Effector memory CD4-positive, alpha-beta T cell (primary cell): Measurements from ENCODE around the gene SRPK3.
"Not testable (repeated sequence)": the region's sequence is repeated elsewhere in the genome, so short reads cannot be mapped to it uniquely, and the experiment has no call there.

Experiments used
- DNase-seq, 3 donors: peaks; one replicate each; pipeline ENCODE4 v3.0.0-alpha.2; 2020
- H3K27ac ChIP-seq: 2 replicates; pipeline ENCODE4 v1.7.0; 2013; ENCODE audit warnings: mild to moderate bottlenecking, low read length, moderate library complexity; ENCODE audit not compliant: insufficient read depth, poor library complexity, severe bottlenecking
- H3K27me3 ChIP-seq: replicated peaks from 2 replicates; pipeline ENCODE4 v1.7.0; 2013; ENCODE audit warnings: mild to moderate bottlenecking, low read length; ENCODE audit not compliant: insufficient read depth, control insufficient read depth, poor library complexity, severe bottlenecking
- H3K36me3 ChIP-seq: 2 replicates; pipeline ENCODE4 v1.7.0; 2013; ENCODE audit warnings: mild to moderate bottlenecking, low read length, moderate library complexity; ENCODE audit not compliant: control insufficient read depth, insufficient read depth
- H3K4me1 ChIP-seq: 2 replicates; pipeline ENCODE4 v1.7.0; 2013; ENCODE audit warnings: low read length, mild to moderate bottlenecking; ENCODE audit not compliant: control insufficient read depth, insufficient read depth, poor library complexity, severe bottlenecking
- H3K4me3 ChIP-seq: 2 replicates; pipeline ENCODE4 v1.7.0; 2013; ENCODE audit warnings: low read length, low read depth, mild to moderate bottlenecking; ENCODE audit not compliant: insufficient read depth, poor library complexity, severe bottlenecking
- H3K9me3 ChIP-seq: 2 replicates; pipeline ENCODE4 v1.7.0; 2013; ENCODE audit warnings: mild to moderate bottlenecking, low read length, moderate library complexity; ENCODE audit not compliant: control insufficient read depth

The SRPK3 gene

GRCh38 chrX:153738056-153738605 lies 42.7 kb upstream of the SRPK3 start:
- DNase-seq, result no peak
- no peaks in the 10 kb centered on the region for H3K9me3 ChIP-seq
- no peaks in the 10 kb centered on the region for H3K36me3 ChIP-seq
- no peak overlapping the region for H3K27ac ChIP-seq
- H3K4me1 ChIP-seq, result peaks cover 15% of the 10 kb centered on the region
- H3K4me3 ChIP-seq, result no peak overlapping the region
- no peaks in the 10 kb centered on the region for H3K27me3 ChIP-seq

- no peak for DNase-seq
- peaks cover 15% of the 10 kb centered on the region for H3K4me1 ChIP-seq
- H3K36me3 ChIP-seq, result no peaks in the 10 kb centered on the region
- H3K4me3 ChIP-seq, result peak overlapping the region; percentile 22
- H3K27me3 ChIP-seq, result no peaks in the 10 kb centered on the region
- no peaks in the 10 kb centered on the region for H3K9me3 ChIP-seq
- no peak overlapping the region for H3K27ac ChIP-seq
Measured at GRCh38 chrX:153739754-153740486, 40.9 kb upstream of the SRPK3 start.

- H3K4me3 ChIP-seq, result no peak overlapping the region
- DNase-seq, result no peak
- H3K9me3 ChIP-seq, result no peaks in the 10 kb centered on the region
- H3K4me1 ChIP-seq, result peaks cover 15% of the 10 kb centered on the region
- no peaks in the 10 kb centered on the region for H3K36me3 ChIP-seq
- no peak overlapping the region for H3K27ac ChIP-seq
- no peaks in the 10 kb centered on the region for H3K27me3 ChIP-seq
Measured at GRCh38 chrX:153740631-153741222, 40.1 kb upstream of the SRPK3 start.

GRCh38 chrX:153741446-153741845 lies 39.4 kb upstream of the SRPK3 start:
- Histone ChIP-seq H3K4me1 (peaks cover 15% of the 10 kb centered on the region), H3K27me3 (no peaks in the 10 kb centered on the region), H3K9me3 (no peaks in the 10 kb centered on the region), H3K4me3 (no peak overlapping the region), H3K27ac (no peak overlapping the region), H3K36me3 (no peaks in the 10 kb centered on the region)
- no peak for DNase-seq

- not testable (repeated sequence) for DNase-seq, H3K4me3 ChIP-seq, H3K36me3 ChIP-seq, H3K9me3 ChIP-seq, H3K27ac ChIP-seq, H3K27me3 ChIP-seq
- peaks cover 15% of the 10 kb centered on the region for H3K4me1 ChIP-seq
Measured at GRCh38 chrX:153742111-153742510, 38.7 kb upstream of the SRPK3 start.

- not testable (repeated sequence) for H3K9me3 ChIP-seq, DNase-seq, H3K36me3 ChIP-seq, H3K27me3 ChIP-seq, H3K27ac ChIP-seq, H3K4me3 ChIP-seq
- peaks cover 15% of the 10 kb centered on the region for H3K4me1 ChIP-seq
Measured at GRCh38 chrX:153742796-153743467, 37.9 kb upstream of the SRPK3 start.

- peaks cover 15% of the 10 kb centered on the region for H3K4me1 ChIP-seq
- H3K9me3 ChIP-seq, H3K27ac ChIP-seq, DNase-seq, H3K36me3 ChIP-seq, H3K4me3 ChIP-seq, H3K27me3 ChIP-seq: not testable (repeated sequence)
Measured at GRCh38 chrX:153743468-153744209, 37.2 kb upstream of the SRPK3 start.

GRCh38 chrX:153744210-153745066 lies 36.4 kb upstream of the SRPK3 start:
- Histone ChIP-seq H3K9me3 (no peaks in the 10 kb centered on the region), H3K4me3 (no peak overlapping the region), H3K36me3 (no peaks in the 10 kb centered on the region), H3K4me1 (peaks cover 14% of the 10 kb centered on the region), H3K27ac (no peak overlapping the region), H3K27me3 (no peaks in the 10 kb centered on the region)
- no peak for DNase-seq

GRCh38 chrX:153745067-153745433 lies 35.8 kb upstream of the SRPK3 start:
- not testable (repeated sequence) for H3K9me3 ChIP-seq, H3K27me3 ChIP-seq, H3K27ac ChIP-seq, H3K4me1 ChIP-seq, DNase-seq, H3K36me3 ChIP-seq, H3K4me3 ChIP-seq
